ENCODE data around the gene IFNA7.
"Not testable (repeated sequence)": the region's sequence is repeated elsewhere in the genome, so short reads cannot be mapped to it uniquely, and the experiment has no call there.

The IFNA7 gene

GRCh38 chr9:21182810-21183736, 18.9 kb downstream of the IFNA7 start:
- DNase-seq (ENCODE audit: low spot score): not testable (repeated sequence)

DNA sequence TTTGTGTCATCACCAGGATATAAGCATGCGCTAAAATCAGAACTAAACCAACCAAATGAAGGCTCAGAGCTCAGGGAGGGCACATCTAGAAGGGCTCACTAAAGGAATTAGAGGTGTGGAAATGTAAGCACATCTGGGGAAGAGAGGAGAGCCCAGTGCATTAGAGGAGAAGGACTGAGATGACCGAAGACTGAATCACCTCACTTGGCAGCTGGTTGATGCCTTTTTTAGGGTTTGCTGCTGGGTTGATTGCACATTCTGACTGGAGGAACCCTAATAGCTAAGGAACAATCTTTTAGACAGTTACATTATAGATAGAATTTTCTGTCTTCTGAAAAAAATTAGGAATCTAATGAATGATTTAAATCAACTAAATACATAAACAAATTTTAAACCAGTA, 27.3 kb downstream of the IFNA7 start:
- no peak for DNase-seq (ENCODE audit: low spot score)

- no peak for DNase-seq (ENCODE audit: low spot score)
These were observed 29.8 kb downstream of the IFNA7 start for GRCh38 chr9:21172156-21172555.

DNA sequence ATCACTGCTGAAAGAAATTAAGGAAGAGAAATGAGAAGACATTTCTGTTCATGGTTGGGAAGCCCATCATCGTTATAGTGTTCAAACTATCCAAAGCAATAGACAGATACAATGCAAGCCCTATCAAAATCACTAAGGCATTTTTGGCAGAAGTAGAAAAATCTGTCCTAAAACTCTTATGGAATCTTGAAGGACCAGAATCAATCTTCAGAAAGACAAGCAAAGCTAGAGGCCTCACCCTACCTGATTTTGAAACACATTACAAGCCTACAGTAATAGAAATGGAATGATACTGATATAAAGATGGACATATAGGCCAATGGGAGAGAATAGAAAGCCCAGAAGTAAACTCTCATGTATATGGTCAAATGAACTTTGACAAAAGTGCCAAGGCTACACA, 30.7 kb downstream of the IFNA7 start:
- DNase-seq (ENCODE audit: low spot score): no peak

DNA sequence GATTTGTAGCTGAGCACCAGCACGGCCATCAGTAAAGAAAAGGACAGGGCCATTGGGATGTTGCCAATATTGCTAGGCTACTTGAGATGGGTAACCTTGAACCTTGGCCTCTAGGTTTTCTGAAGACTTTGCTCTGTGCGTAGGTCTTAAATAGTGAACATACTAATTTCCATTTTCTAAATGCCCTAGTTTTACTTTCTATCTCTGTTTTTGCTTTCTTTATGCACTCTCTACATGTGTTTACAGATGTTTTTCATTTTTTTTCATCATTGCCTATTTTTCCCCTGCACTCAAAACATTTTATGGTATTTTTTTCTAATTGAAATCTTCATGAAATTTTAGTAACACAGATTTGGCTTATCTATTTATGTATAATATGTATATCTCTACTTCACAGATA, 35.4 kb downstream of the IFNA7 start, which contains the start of gene IFNA21:
Gene IFNA21 (minus strand): TSS at position 101 of the 400 bp plus-strand sequence. CDS start 48 bp downstream, at position 53.
- DNase-seq (ENCODE audit: low spot score): not testable (repeated sequence)

- DNase-seq (ENCODE audit: low spot score): no peak
These were observed 36.5 kb downstream of the IFNA7 start for GRCh38 chr9:21165516-21165915.

DNA sequence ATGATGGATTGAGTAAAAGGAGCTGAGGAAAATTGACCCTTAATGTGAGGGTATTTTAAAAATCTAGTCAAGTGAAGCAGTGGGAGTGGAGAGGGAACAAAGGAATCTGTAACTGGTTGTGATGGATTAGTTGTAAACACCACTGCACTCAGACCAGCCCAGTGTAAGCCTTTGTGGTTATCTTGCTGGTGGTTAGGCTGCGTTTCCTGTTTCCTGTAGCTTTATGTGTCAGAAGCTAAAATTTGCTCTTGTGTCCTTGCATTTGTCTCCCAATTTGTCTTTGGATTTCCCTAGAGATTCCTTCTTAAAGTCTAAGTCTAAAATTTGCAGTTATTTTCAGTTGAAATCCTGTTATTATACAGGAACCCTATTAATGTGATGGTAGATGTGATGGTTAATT, 41.8 kb downstream of the IFNA7 start:
- DNase-seq (ENCODE audit: low spot score): no peak

GRCh38 chr9:21155501-21155900, 46.5 kb downstream of the IFNA7 start:
- no peak for DNase-seq (ENCODE audit: low spot score)

DNA sequence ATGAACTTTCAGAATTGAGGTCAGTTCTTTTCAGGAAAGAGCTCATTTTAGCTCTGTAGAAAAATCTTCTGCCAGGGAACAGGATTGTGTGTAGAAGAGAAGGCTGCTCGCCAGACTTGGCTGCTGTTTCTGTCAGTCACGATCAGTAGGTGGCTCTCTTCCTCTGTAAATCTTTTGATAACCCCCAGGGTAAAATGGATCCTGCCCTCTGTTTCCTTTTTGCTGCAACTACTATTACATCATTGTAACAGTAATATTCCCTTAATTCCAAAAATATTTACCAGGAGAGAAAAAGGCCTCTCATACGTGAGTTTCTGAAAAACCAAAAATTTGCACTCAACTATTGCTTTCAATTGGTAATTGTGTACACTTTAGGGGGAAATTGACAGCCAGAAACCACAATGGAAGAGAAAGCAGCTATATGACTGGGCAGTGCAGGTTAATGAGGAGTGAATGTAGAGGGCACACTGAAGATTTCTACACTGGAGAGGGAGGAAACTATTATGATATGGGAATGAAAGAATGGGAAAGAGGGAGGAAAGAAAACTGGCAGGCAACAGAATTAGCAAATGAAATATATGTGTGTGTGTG, 47.9 kb downstream of the IFNA7 start:
- no peak for DNase-seq (ENCODE audit: low spot score)

- no peak for DNase-seq (ENCODE audit: low spot score)
These were observed 48.5 kb downstream of the IFNA7 start for GRCh38 chr9:21153336-21154017.

Measured in AG20443 (cell line).